ENCODE results near the gene SLC39A11.
"Not testable (repeated sequence)": the region's sequence is repeated elsewhere in the genome, so short reads cannot be mapped to it uniquely, and the experiment has no call there.

The SLC39A11 gene

GRCh38 chr17:72786209-72786608 lies 306.3 kb downstream of the SLC39A11 start:
- no peak for DNase-seq (ENCODE audit: low read depth)

GRCh38 chr17:72782985-72783701 lies 309.3 kb downstream of the SLC39A11 start:
- DNase-seq (ENCODE audit: low read depth) = no peak

- not testable (repeated sequence) for DNase-seq (ENCODE audit: low read depth)
Observed at GRCh38 chr17:72782437-72782836, 310.1 kb downstream of the SLC39A11 start.

GRCh38 chr17:72778169-72779151 lies 314.0 kb downstream of the SLC39A11 start:
- DNase-seq (ENCODE audit: low read depth) = no peak

- DNase-seq (ENCODE audit: low read depth) = no peak
Observed at GRCh38 chr17:72775919-72776318, 316.6 kb downstream of the SLC39A11 start.

GRCh38 chr17:72775237-72775636 lies 317.3 kb downstream of the SLC39A11 start:
- DNase-seq (ENCODE audit: low read depth) = no peak

GRCh38 chr17:72774236-72774635 lies 318.3 kb downstream of the SLC39A11 start:
- DNase-seq (ENCODE audit: low read depth) = no peak

- not testable (repeated sequence) for DNase-seq (ENCODE audit: low read depth)
Observed at GRCh38 chr17:72773225-72773624, 319.3 kb downstream of the SLC39A11 start.

- no peak for DNase-seq (ENCODE audit: low read depth)
Observed at GRCh38 chr17:72772331-72772821, 320.1 kb downstream of the SLC39A11 start.

- no peak for DNase-seq (ENCODE audit: low read depth)
Observed at GRCh38 chr17:72771734-72772133, 320.8 kb downstream of the SLC39A11 start.

- DNase-seq (ENCODE audit: low read depth) = no peak
Observed at GRCh38 chr17:72766761-72767356, 325.6 kb downstream of the SLC39A11 start.

GRCh38 chr17:72765368-72766153 lies 326.9 kb downstream of the SLC39A11 start:
- no peak for DNase-seq (ENCODE audit: low read depth)

GRCh38 chr17:72764632-72765041 lies 327.9 kb downstream of the SLC39A11 start:
- DNase-seq (ENCODE audit: low read depth) = no peak

GRCh38 chr17:72763981-72764380 lies 328.5 kb downstream of the SLC39A11 start:
- DNase-seq (ENCODE audit: low read depth) = no peak

- not testable (repeated sequence) for DNase-seq (ENCODE audit: low read depth)
Observed at GRCh38 chr17:72761893-72762575, 330.5 kb downstream of the SLC39A11 start.

- DNase-seq (ENCODE audit: low read depth) = no peak
Observed at GRCh38 chr17:72761431-72761830, 331.1 kb downstream of the SLC39A11 start.

- no peak for DNase-seq (ENCODE audit: low read depth)
Observed at GRCh38 chr17:72760368-72760767, 332.1 kb downstream of the SLC39A11 start.

GRCh38 chr17:72759301-72759700 lies 333.2 kb downstream of the SLC39A11 start:
- DNase-seq (ENCODE audit: low read depth) = no peak

- no peak for DNase-seq (ENCODE audit: low read depth)
Observed at GRCh38 chr17:72756256-72756655, 336.2 kb downstream of the SLC39A11 start.

- DNase-seq (ENCODE audit: low read depth) = no peak
Observed at GRCh38 chr17:72754513-72754912, 338.0 kb downstream of the SLC39A11 start.

- DNase-seq (ENCODE audit: low read depth) = no peak
Observed at GRCh38 chr17:72751746-72752145, 340.7 kb downstream of the SLC39A11 start.

Measured in activated T-helper 1 cell treated with Interleukin-2 at 50 U/mL for 16 hours (primary cell).